Smooth muscle cell (in vitro differentiated cells): Measurements from ENCODE around the gene HMGCS2. TPM values are rescaled to one million over a fixed set of nuclear protein-coding genes. Genes with fewer than 3 reads are reported as not detected.

Experiments
- DNase-seq: peaks from one replicate; lab custom pipeline; 2025; ENCODE audit not compliant: unreplicated experiment; lab: John Stamatoyannopoulos, UW
- H2AFZ ChIP-seq: fragments of 200-600 bp; sonication (generic); 2 replicates; pipeline ENCODE4 v1.6.0; 2016; ENCODE audit warnings: antibody characterized with exemption, low read depth, mild to moderate bottlenecking
- H3F3A ChIP-seq: fragments of 200-600 bp; sonication (generic); 2 replicates; pipeline ENCODE4 v1.6.0; 2017; ENCODE audit warnings: antibody characterized with exemption, low read depth
- H3K27ac ChIP-seq: fragments of 200-600 bp; sonication (generic); 2 replicates; pipeline ENCODE4 v1.5.1; 2016; ENCODE audit warnings: low read depth, mild to moderate bottlenecking
- H3K27me3 ChIP-seq: fragments of 200-600 bp; sonication (generic); 2 replicates; pipeline ENCODE4 v1.6.1; 2016; ENCODE audit warnings: low read depth, mild to moderate bottlenecking
- H3K36me3 ChIP-seq: fragments of 200-600 bp; sonication (generic); 2 replicates; pipeline ENCODE4 v1.5.1; 2016; ENCODE audit warnings: low read depth
- H3K4me1 ChIP-seq: fragments of 200-600 bp; sonication (generic); 2 replicates; pipeline ENCODE4 v1.5.1; 2016; ENCODE audit warnings: low read depth
- H3K4me2 ChIP-seq: fragments of 200-600 bp; sonication (generic); 2 replicates; pipeline ENCODE4 v1.6.0; 2016; ENCODE audit warnings: mild to moderate bottlenecking
- H3K4me3 ChIP-seq: fragments of 200-600 bp; sonication (generic); 2 replicates; pipeline ENCODE4 v1.5.1; 2016; ENCODE audit warnings: mild to moderate bottlenecking
- H3K79me2 ChIP-seq: fragments of 200-600 bp; sonication (generic); 2 replicates; pipeline ENCODE4 v1.6.0; 2016; ENCODE audit warnings: low read depth, mild to moderate bottlenecking
- H3K9ac ChIP-seq: fragments of 200-600 bp; sonication (generic); 2 replicates; pipeline ENCODE4 v1.6.0; 2016; ENCODE audit warnings: low read depth
- H3K9me3 ChIP-seq: fragments of 200-600 bp; sonication (generic); replicated peaks from 2 replicates; pipeline ENCODE4 v1.5.1; 2016; ENCODE audit warnings: low read depth
- H4K20me1 ChIP-seq: fragments of 200-600 bp; sonication (generic); 2 replicates; pipeline ENCODE4 v1.6.0; 2016; ENCODE audit warnings: low read depth
- CTCF ChIP-seq: fragments of 200-600 bp; sonication (generic); IDR thresholded peaks from 2 replicates; pipeline ENCODE4 v1.5.1; 2017; ENCODE audit warnings: borderline replicate concordance, mild to moderate bottlenecking, antibody characterized with exemption; ENCODE audit not compliant: insufficient read depth, poor library complexity, severe bottlenecking
- WGBS: methylation state at CpG from one replicate; pipeline ENCODE4 v1.1.7; 2016; ENCODE audit warnings: low lambda C conversion rate; 5-methylcytosine and 5-hydroxymethylcytosine counted together
- polyA plus RNA-seq: library from polyadenylated mRNA; unstranded; fragments of >200 nt; fragmentation: Nextera tagmentation; extraction: Ambion mirVana; gene quantifications from 2 replicates; pipeline ENCODE4 v1.2.1, GENCODE V29; 2016
- total RNA-seq: library from RNA; depleted of rRNA; stranded (reverse); fragments of >200 nt; gene quantifications from 2 replicates; pipeline ENCODE4 v1.2.3, GENCODE V29; 2014

HMGCS2 gene
- total and polyA plus RNA-seq, 2 experiments from 2014 or later: not detected

- peaks cover 17% of the 10 kb centered on the region for H3K4me1 ChIP-seq
- no peak overlapping the region for H3K4me2 ChIP-seq
- no peaks in the 10 kb centered on the region for H3K27me3 ChIP-seq
- H3K9me3 ChIP-seq: no peaks in the 10 kb centered on the region
- no peak overlapping the region for H2AFZ ChIP-seq
- no peak for DNase-seq
- no peak overlapping the region for H3K4me3 ChIP-seq
- peaks cover 32% of the 10 kb centered on the region for H3F3A ChIP-seq
- no peaks in the 10 kb centered on the region for H3K36me3 ChIP-seq
- H3K79me2 ChIP-seq: no peaks in the 10 kb centered on the region
- no peaks in the 10 kb centered on the region for H4K20me1 ChIP-seq
- H3K9ac ChIP-seq: no peak overlapping the region
- no peak overlapping the region for H3K27ac ChIP-seq
- no peak for TF ChIP-seq CTCF
- 91% methylated on average over 1 of the region's 1 CpG for WGBS
Measured at GRCh38 chr1:119744598-119744942, 24.1 kb downstream of the HMGCS2 start.

GRCh38 chr1:119743776-119744597 lies 24.7 kb downstream of the HMGCS2 start:
- Histone ChIP-seq H3K4me2 (no peak overlapping the region), H3K4me3 (no peak overlapping the region), H3K27me3 (no peaks in the 10 kb centered on the region), H3K9me3 (no peaks in the 10 kb centered on the region), H3K27ac (no peak overlapping the region), H4K20me1 (no peaks in the 10 kb centered on the region), H3K9ac (no peak overlapping the region), H2AFZ (no peak overlapping the region), H3F3A (peaks cover 32% of the 10 kb centered on the region), H3K4me1 (peaks cover 17% of the 10 kb centered on the region), H3K36me3 (no peaks in the 10 kb centered on the region), H3K79me2 (no peaks in the 10 kb centered on the region)
- TF ChIP-seq CTCF: peak; percentile 80
- 59% methylated on average over 17 of the region's 17 CpGs for WGBS
- no peak for DNase-seq

DNA sequence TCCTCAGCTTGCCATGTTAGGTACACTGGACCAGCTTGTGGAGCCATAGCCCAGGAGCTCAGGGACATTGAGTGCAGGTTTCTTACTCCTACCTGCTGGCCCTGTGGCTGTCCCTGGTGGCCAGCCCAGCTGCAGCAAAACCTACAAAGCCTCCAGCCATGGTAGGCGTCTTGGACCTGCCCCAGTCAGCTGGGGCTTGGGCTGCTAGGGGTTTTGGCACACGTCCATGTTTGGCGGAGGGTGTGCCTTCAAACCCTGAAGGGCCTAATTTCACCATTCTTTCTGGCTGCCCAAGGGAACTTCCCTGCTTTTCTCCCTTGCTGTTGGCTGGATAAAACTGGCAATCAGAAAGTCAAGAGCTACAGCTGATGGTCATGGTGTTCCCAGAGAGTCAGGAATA lies 25.4 kb downstream of the HMGCS2 start:
- no peaks in the 10 kb centered on the region for H3K79me2 ChIP-seq
- no peaks in the 10 kb centered on the region for H3K9me3 ChIP-seq
- H3K9ac ChIP-seq: no peak overlapping the region
- no peaks in the 10 kb centered on the region for H3K27me3 ChIP-seq
- H3K27ac ChIP-seq: no peak overlapping the region
- peaks cover 16% of the 10 kb centered on the region for H3K4me1 ChIP-seq
- no peak overlapping the region for H3K4me3 ChIP-seq
- no peak overlapping the region for H2AFZ ChIP-seq
- no peak overlapping the region for H3K4me2 ChIP-seq
- no peak for TF ChIP-seq CTCF
- H3F3A ChIP-seq: peaks cover 32% of the 10 kb centered on the region
- DNase-seq: no peak
- WGBS: 92% methylated on average over 3 of the region's 3 CpGs
- H4K20me1 ChIP-seq: no peaks in the 10 kb centered on the region
- H3K36me3 ChIP-seq: no peaks in the 10 kb centered on the region

- Histone ChIP-seq H3K4me3 (no peak overlapping the region), H3F3A (peaks cover 35% of the 10 kb centered on the region), H3K4me2 (no peak overlapping the region), H3K36me3 (no peaks in the 10 kb centered on the region), H3K27me3 (no peaks in the 10 kb centered on the region), H3K4me1 (peaks cover 9% of the 10 kb centered on the region), H3K9me3 (no peaks in the 10 kb centered on the region), H2AFZ (no peak overlapping the region), H3K79me2 (no peaks in the 10 kb centered on the region), H3K9ac (no peak overlapping the region), H3K27ac (no peak overlapping the region), H4K20me1 (no peaks in the 10 kb centered on the region)
- no peak for DNase-seq
- TF ChIP-seq CTCF: no peak
- 83% methylated on average over 7 of the region's 7 CpGs for WGBS
Measured at GRCh38 chr1:119742677-119743076, 26.0 kb downstream of the HMGCS2 start.
